Prostate gland (tissue), 2 donors: ENCODE data around the gene BICDL2. TPM values are rescaled to one million over a fixed set of nuclear protein-coding genes. Genes with fewer than 3 reads are reported as not detected.
"Not testable (repeated sequence)": the region's sequence is repeated elsewhere in the genome, so short reads cannot be mapped to it uniquely, and the experiment has no call there.

Experiments used
- DNase-seq: peaks from one replicate; pipeline ENCODE4 v3.0.0-alpha.2; 2019; ENCODE audit warnings: low spot score
- H3K27ac ChIP-seq, 2 donors: fragments of 200-600 bp; sonication (generic); 2 replicates each; pipeline ENCODE4 v1.5.1; 2017 to 2019
- H3K27me3 ChIP-seq: fragments of 200-600 bp; sonication (generic); replicated peaks from 2 replicates; pipeline ENCODE4 v1.5.1; 2019; ENCODE audit not compliant: insufficient read depth
- H3K36me3 ChIP-seq, 2 donors: fragments of 200-600 bp; sonication (generic); 1 replicate in 1 of 2; 2 replicates in 1 of 2; pipeline versions ENCODE4 v1.5.1 to v1.8.1; 2017 to 2019
- H3K4me1 ChIP-seq: fragments of 200-600 bp; sonication (generic); replicated peaks from 2 replicates; pipeline ENCODE4 v1.5.1; 2019
- H3K4me3 ChIP-seq, 2 donors: fragments of 200-600 bp; sonication (generic); 2 replicates each; pipeline ENCODE4 v1.5.1; 2017 to 2019
- H3K9me3 ChIP-seq: fragments of 200-600 bp; sonication (generic); 2 replicates; pipeline ENCODE4 v1.5.1; 2017
- POLR2A ChIP-seq: fragments of 450-650 bp; IDR thresholded peaks from one replicate; pipeline ENCODE4 v1.6.1; 2016; ENCODE audit warnings: antibody characterized with exemption, mild to moderate bottlenecking
- POLR2AphosphoS5 ChIP-seq: sonication (generic); formaldehyde crosslinking; IDR thresholded peaks from one replicate; pipeline ENCODE4 v1.6.1; 2017; ENCODE audit warnings: antibody characterized with exemption
- WGBS: methylation state at CpG from one replicate; pipeline ENCODE4 v1.1.5; 2018; 5-methylcytosine and 5-hydroxymethylcytosine counted together
- intact Hi-C: fragments of 100-400 bp; cut with DNase I; formaldehyde crosslinking; loops from one replicate; pipeline ENCODE4 v1.14.2; 2022
- total RNA-seq, 2 donors: library from RNA; depleted of rRNA; stranded (reverse); fragments of >200 nt; gene quantifications; one replicate each; pipeline ENCODE4 v1.1.0, GENCODE V29; 2016
- TF ChIP-seq, protein P1 (sequence below), 4 experiments: fragments of 200-600 bp in 2 of 4; fragments of 450-650 bp in 2 of 4; sonication (generic) in 2 of 4; IDR thresholded peaks; 1 replicate in 3 of 4; 2 replicates in 1 of 4; pipeline ENCODE4 v1.5.1; 2016 to 2019; ENCODE audit warnings: antibody characterized with exemption in 4 of 4, mild to moderate bottlenecking in 2 of 4, moderate library complexity in 2 of 4

The BICDL2 gene
- total RNA-seq, result 10 to 100 TPM; 54.6 to 59.6 TPM

- TF ChIP-seq, protein P1, sequence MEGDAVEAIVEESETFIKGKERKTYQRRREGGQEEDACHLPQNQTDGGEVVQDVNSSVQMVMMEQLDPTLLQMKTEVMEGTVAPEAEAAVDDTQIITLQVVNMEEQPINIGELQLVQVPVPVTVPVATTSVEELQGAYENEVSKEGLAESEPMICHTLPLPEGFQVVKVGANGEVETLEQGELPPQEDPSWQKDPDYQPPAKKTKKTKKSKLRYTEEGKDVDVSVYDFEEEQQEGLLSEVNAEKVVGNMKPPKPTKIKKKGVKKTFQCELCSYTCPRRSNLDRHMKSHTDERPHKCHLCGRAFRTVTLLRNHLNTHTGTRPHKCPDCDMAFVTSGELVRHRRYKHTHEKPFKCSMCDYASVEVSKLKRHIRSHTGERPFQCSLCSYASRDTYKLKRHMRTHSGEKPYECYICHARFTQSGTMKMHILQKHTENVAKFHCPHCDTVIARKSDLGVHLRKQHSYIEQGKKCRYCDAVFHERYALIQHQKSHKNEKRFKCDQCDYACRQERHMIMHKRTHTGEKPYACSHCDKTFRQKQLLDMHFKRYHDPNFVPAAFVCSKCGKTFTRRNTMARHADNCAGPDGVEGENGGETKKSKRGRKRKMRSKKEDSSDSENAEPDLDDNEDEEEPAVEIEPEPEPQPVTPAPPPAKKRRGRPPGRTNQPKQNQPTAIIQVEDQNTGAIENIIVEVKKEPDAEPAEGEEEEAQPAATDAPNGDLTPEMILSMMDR (IDR thresholded peaks at IDR 0.05), result no peak
- TF ChIP-seq POLR2A, result peak; percentile 25
- no peaks in the 10 kb centered on the region for H3K27me3 ChIP-seq
- H3K27ac ChIP-seq, result peak within 1 kb of the TSS; percentile 69 to 78
- no peak for DNase-seq
- WGBS, result 6% methylated on average over 40 of the region's 44 CpGs
- peak within 1 kb of the TSS; percentile 47 to 51 for H3K4me3 ChIP-seq
- H3K4me1 ChIP-seq, result no peaks in the 10 kb centered on the region
- H3K36me3 ChIP-seq, result no peaks in the 10 kb centered on the region
- intact Hi-C loops, result no loop called here
- H3K9me3 ChIP-seq, result no peaks in the 10 kb centered on the region
These were observed at the start of gene BICDL2 for GRCh38 chr16:3036726-3037315. Gene BICDL2 (minus strand): TSS chr16:3036944. CDS start chr16:3035496, 1,448 bp downstream.

DNA sequence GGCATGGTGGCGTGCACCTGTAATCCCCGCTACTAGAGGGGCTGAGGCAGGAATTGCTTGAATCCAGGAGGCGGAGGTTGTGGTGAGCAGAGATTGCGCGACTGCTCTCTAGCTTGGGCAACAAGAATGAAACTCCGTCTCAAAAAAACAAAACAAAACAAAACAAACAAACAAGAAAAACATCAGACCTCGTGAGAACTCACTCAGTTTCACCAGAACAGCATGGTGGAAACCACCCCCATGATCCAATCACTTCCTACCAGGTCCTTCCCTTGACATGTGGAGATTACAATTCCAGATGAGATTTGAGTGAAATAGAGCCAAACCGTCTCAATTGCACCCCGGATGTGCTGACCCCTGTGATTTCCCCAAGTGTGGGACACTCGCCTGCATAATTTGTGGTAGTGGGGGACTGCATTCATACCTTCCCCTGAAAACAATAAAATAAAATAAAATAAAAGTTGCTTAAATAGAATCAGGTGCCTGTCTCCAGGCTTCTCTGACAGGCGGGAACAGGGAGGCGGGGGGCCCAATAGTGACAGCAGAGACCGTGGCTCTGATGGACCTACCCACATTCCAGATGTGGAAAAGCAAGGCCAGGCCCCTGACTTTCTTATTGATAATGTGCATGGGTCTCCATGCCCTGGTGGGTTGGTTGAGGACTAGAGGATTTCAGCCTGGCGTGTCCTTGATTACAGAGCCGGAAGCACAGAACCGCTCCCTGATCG lies 49.3 kb upstream of the BICDL2 start:
- DNase-seq, result no peak
- Histone ChIP-seq H3K9me3 (no peaks in the 10 kb centered on the region), H3K27me3 (no peaks in the 10 kb centered on the region), H3K36me3 (no peaks in the 10 kb centered on the region), H3K27ac (no peak overlapping the region), H3K4me1 (no peaks in the 10 kb centered on the region), H3K4me3 (no peak overlapping the region)
- intact Hi-C loops, result no loop called here
- 86% methylated on average over 17 of the region's 17 CpGs for WGBS
- TF ChIP-seq POLR2A (no peak), POLR2AphosphoS5 (no peak)
- TF ChIP-seq, protein P1 (IDR thresholded peaks at IDR 0.05), result no peak

DNA sequence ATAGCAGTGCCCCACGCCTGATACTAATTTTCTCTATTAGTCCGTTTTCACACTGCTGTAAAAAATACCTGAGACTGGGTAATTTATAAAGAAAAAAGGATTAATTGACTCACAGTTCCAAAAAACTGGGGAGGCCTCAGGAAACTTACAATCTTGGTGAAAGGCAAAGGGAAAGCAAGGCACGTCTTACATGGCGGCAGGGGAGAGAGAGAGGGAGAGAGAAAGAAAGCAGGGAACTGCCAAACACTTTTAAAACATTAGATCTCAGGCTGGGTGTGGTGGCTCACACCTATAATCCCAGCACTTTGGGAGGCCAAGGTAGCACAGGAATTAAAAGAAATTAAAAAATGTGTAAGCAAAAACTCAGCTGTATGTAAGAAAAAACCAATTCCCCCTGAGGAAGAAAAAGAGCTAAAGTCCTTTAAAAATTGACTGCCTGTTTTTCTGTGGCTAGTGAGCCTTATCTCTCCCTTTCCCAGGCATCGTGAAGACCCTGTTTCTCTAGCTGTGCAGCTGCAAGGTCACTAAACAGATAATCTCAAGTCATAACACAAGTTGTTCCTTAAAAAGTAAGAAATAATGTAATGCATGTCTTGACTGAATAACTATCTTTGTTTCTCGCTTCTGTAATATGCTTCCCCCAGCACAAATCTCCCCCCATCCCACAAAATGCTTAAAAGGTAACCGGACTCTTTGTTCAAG lies 48.4 kb upstream of the BICDL2 start:
- TF ChIP-seq, protein P1 (IDR thresholded peaks at IDR 0.05), result no peak
- TF ChIP-seq POLR2AphosphoS5, result no peak
- no peak for TF ChIP-seq POLR2A
- WGBS, result 80% methylated on average over 7 of the region's 7 CpGs
- intact Hi-C loops, result no loop called here
- Histone ChIP-seq H3K4me1 (no peaks in the 10 kb centered on the region), H3K9me3 (no peaks in the 10 kb centered on the region), H3K27me3 (no peaks in the 10 kb centered on the region), H3K4me3 (no peak overlapping the region), H3K36me3 (no peaks in the 10 kb centered on the region), H3K27ac (no peak overlapping the region)
- no peak for DNase-seq

DNA sequence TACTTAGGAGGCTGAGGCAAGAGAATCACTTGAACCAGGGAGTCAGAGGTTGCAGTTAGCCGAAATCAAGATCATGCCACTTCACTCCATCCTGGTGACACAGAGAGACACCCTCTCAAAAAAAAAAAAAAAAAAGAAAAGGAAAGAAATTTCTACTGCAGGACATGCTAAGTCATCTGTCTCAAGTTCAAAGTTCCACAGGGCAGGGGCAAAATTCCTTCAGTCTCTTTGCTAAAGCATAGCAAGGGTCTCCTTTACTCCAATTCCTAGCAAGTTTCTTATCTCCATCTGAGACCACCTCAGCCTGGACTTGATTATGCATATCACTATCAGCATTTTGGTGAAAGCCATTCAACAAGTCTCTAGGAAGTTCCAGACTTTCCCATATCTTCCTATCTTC lies 47.7 kb upstream of the BICDL2 start:
- Histone ChIP-seq H3K4me3 (no peak overlapping the region), H3K27me3 (no peaks in the 10 kb centered on the region), H3K36me3 (no peaks in the 10 kb centered on the region), H3K9me3 (no peaks in the 10 kb centered on the region), H3K27ac (no peak overlapping the region), H3K4me1 (no peaks in the 10 kb centered on the region)
- DNase-seq, result no peak
- intact Hi-C loops, result no loop called here
- TF ChIP-seq, protein P1 (IDR thresholded peaks at IDR 0.05), result no peak
- TF ChIP-seq POLR2A, result no peak
- TF ChIP-seq POLR2AphosphoS5, result no peak
- WGBS, result 79% methylated on average over 1 of the region's 1 CpG

GRCh38 chr16:3083408-3083807 lies 46.7 kb upstream of the BICDL2 start:
- H3K4me3 ChIP-seq, H3K9me3 ChIP-seq, H3K27me3 ChIP-seq, H3K27ac ChIP-seq, H3K36me3 ChIP-seq, intact Hi-C loops, H3K4me1 ChIP-seq, DNase-seq: not testable (repeated sequence)
- WGBS, result 92% methylated on average over 8 of the region's 8 CpGs

GRCh38 chr16:3081957-3082356 lies 45.2 kb upstream of the BICDL2 start:
- H3K36me3 ChIP-seq, intact Hi-C loops, DNase-seq, H3K9me3 ChIP-seq, H3K4me3 ChIP-seq, H3K27ac ChIP-seq, H3K4me1 ChIP-seq, H3K27me3 ChIP-seq: not testable (repeated sequence)
- 81% methylated on average over 13 of the region's 13 CpGs for WGBS
